ENCODE measurements around the gene HS3ST4. TPM values are rescaled to one million over a fixed set of nuclear protein-coding genes. Genes with fewer than 3 reads are reported as not detected.

The HS3ST4 gene
- total and polyA plus RNA-seq, 2 donors, result 0.19 to 1.3 TPM

DNA sequence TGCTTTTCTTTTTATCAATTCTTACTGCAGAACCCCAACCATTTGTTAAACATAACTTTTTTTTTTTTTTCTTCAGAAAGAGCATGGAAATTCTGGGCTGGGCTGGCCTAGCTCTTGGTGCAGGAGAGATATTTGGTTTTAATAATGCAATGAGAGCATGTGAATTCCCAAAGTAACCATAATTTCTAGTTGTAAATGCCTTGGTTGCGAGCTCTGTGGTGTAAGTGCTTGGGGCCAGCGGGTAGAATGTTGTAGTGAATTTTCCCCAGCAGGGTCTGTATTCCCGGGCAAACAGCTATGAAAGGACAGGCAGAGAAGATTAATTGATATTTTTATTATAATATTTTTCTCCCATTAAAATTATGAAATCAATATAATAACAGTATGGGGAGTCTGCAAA lies 465.6 kb downstream of the HS3ST4 start:
- WGBS, result 84% methylated on average over 3 of the region's 3 CpGs
- no peak overlapping the region for H3K27ac ChIP-seq (ENCODE audit: low read depth)
- DNase-seq (ENCODE audit: extremely low spot score), result no peak
- no peak overlapping the region for H3K4me3 ChIP-seq (ENCODE audit: low read depth, low read length)
- H3K4me1 ChIP-seq (ENCODE audit: insufficient read depth), result no peaks in the 10 kb centered on the region
- H3K36me3 ChIP-seq (ENCODE audit: insufficient read depth), result no peaks in the 10 kb centered on the region

DNA sequence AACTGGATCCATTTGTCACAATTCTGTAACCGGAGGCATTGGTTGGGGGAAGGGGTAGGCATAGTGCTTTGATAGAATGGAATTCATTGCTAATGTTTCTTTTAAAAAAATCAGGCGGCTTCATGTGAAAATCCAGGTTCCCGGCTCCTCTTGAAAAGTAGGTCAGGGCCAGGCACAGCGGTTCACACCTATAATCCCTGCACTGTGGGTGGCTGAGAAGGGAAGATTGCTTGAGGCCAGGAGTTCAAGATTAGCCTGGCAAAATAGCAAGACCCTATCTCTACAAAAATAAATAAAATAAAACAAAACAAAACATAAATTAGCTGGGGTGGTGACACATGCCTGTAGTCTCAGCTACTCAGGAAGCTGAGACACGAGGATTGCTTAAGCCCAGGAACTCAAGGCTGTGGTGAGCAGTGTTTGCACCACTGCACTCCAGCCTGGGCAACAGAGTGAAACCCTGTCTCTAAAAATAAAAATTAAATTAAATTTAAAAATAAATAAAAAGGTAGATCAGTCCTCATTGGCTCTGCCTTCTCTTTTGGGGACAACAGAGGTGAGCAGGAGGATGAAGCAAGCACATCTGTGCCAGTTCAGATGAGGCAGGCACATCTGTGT lies 466.5 kb downstream of the HS3ST4 start:
- Histone ChIP-seq H3K4me3 (ENCODE audit: low read depth, low read length) (no peak overlapping the region), H3K4me1 (ENCODE audit: insufficient read depth) (no peaks in the 10 kb centered on the region), H3K36me3 (ENCODE audit: insufficient read depth) (no peaks in the 10 kb centered on the region), H3K27ac (ENCODE audit: low read depth) (no peak overlapping the region)
- WGBS, result 48% methylated on average over 5 of the region's 5 CpGs
- DNase-seq (ENCODE audit: extremely low spot score), result no peak

DNA sequence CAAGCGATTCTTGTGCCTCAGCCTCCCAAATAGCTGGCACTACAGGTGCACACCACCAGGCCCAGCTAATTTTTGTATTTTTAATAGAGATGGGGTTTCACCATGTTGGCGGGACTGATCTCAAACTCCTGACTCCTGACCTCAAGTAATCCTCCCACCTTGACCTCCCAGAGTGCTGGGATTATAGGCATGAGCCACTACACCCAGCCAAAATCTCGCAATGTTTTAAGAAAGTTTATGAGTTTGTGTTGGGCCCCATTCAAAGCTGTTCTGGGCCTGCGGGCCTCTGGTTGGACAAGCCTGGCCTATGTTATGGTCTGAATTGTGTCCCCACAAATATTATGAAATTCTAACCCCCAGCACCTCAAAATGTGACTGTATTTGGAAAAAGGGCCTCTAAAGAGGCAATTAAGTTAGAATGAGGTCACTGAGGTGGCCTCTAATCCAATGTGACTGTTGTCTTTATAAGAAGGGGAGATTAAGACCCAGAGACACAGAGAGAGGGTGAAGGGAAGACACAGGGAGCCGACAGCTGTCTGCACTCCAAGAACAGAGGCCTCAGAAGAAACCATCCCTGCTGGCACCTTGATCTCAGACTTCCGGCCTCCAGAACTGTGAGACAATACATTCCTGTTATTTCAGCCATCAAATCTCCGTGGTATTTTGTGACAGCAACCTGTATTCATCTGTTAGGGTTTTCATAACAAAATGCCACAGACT lies 469.9 kb downstream of the HS3ST4 start:
- Histone ChIP-seq H3K36me3 (ENCODE audit: insufficient read depth) (no peaks in the 10 kb centered on the region), H3K4me1 (ENCODE audit: insufficient read depth) (no peaks in the 10 kb centered on the region), H3K27ac (ENCODE audit: low read depth) (no peak overlapping the region), H3K4me3 (ENCODE audit: low read depth, low read length) (no peak overlapping the region)
- DNase-seq (ENCODE audit: extremely low spot score), result no peak
- 74% methylated on average over 7 of the region's 7 CpGs for WGBS

DNA sequence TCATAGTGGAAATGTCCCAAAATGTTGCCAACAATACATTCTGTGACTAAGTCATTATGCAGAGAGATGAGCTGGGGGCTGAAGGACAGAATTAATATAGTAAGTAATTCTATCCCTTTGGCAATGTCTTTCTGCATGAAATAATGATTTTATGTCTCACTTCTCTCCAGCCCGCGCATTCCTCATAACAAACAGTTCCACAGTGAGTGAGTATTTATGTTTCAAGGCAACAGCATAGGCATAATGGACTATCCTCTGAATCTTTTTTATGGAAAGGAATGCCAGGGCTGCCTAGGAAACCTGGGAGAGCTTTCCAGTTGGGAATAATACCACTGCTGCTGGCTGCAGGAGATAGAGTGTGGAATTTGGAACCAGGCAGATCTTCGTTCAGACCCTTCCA lies 477.7 kb downstream of the HS3ST4 start:
- Histone ChIP-seq H3K27ac (ENCODE audit: low read depth) (no peak overlapping the region), H3K4me1 (ENCODE audit: insufficient read depth) (no peaks in the 10 kb centered on the region), H3K36me3 (ENCODE audit: insufficient read depth) (no peaks in the 10 kb centered on the region), H3K4me3 (ENCODE audit: low read depth, low read length) (no peak overlapping the region)
- WGBS, result 49% methylated on average over 3 of the region's 3 CpGs
- DNase-seq (ENCODE audit: extremely low spot score), result no peak

DNA sequence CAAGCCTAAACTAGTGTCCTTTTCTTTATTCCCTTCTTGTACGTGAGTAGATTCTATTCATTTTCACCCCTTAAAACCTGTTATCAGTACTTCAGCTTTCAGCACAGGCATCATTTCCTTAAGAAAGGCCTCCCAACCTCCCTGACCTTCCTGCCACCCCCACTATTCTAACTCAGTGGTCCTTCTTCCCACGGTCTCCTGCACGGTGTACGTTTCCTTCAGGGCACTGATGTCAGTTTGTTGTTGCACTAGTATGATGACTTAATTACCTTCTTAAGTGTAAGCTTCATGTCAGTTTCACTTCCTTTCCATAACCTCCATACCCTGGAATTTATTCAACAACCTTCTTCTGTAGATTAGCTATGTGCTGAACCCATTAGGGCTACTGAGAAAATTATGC lies 484.2 kb downstream of the HS3ST4 start:
- no peak overlapping the region for H3K4me3 ChIP-seq (ENCODE audit: low read depth, low read length)
- 27% methylated on average over 4 of the region's 4 CpGs for WGBS

DNA sequence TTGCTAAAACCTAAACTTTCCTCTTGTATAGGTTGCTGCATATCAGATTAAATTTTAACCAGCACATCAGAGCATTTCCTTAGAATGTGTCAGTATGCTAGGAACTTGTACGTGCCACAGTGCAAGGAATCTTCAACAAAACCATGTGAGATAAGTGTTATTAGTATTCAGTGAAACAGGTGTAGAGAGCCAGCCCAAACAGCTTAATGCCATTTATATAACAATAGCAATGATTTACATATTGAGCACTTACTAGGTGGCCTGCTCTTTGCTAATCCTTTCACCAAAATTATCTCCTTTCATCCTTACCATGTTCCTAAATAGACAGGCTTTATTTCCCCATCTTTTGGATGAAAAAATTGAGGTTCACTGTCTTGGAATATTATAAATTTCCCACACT lies 485.7 kb downstream of the HS3ST4 start:
- H3K4me1 ChIP-seq (ENCODE audit: insufficient read depth), result no peaks in the 10 kb centered on the region
- no peak overlapping the region for H3K27ac ChIP-seq (ENCODE audit: low read depth)
- no peaks in the 10 kb centered on the region for H3K36me3 ChIP-seq (ENCODE audit: insufficient read depth)
- 60% methylated on average over 1 of the region's 1 CpG for WGBS
- no peak for DNase-seq (ENCODE audit: extremely low spot score)
- H3K4me3 ChIP-seq (ENCODE audit: low read depth, low read length), result no peak overlapping the region

More for the DNA sequence above, 484.2 kb downstream of the HS3ST4 start:
- Histone ChIP-seq H3K36me3 (ENCODE audit: insufficient read depth) (no peaks in the 10 kb centered on the region), H3K27ac (ENCODE audit: low read depth) (no peak overlapping the region), H3K4me1 (ENCODE audit: insufficient read depth) (no peaks in the 10 kb centered on the region)
- no peak for DNase-seq (ENCODE audit: extremely low spot score)

DNA sequence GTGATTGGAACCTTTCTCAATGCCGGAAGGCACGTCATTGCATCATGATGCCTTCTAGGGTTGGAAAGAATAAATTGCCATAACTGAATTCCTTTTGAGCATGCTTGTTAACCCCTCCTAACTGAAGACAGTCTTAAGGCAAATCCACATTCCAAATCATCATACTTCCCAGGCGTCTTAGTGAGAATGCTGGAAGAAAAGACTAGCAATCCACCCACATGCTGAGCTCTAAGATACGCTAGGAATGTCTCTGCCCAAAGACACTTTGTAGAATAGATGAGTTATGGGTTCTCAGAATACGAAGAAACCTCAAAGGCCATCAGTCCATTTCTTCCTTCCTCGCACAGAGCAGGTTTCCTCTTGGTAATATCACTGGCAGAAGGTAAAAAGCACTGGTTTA lies 486.5 kb downstream of the HS3ST4 start:
- Histone ChIP-seq H3K4me1 (ENCODE audit: insufficient read depth) (no peaks in the 10 kb centered on the region), H3K36me3 (ENCODE audit: insufficient read depth) (no peaks in the 10 kb centered on the region), H3K27ac (ENCODE audit: low read depth) (no peak overlapping the region), H3K4me3 (ENCODE audit: low read depth, low read length) (no peak overlapping the region)
- 84% methylated on average over 6 of the region's 6 CpGs for WGBS
- DNase-seq (ENCODE audit: extremely low spot score), result no peak

DNA sequence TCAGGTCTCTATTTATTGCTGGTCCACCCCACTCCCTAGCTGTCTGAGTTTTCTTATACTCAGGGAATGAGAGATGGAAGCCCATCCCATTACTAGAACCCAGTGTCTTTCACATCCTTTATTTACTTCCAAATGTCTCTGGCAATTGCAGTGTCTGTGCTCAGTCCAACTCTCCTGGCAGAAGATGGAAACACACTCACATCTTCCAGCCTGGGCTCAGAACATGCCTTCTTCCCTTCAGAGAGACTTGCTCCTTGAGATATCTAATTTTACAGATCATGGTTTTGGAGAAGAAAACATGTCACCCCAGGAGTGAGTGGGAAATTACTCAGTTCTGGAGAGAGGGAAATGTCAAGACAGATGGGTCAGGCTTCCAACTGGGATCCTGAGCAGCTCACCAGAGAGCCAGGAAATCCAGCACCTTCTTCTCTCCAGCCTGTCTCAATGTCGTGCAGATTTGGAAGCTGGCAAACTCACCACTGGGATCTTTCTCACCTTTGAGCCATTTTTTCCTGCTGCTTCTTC lies 494.4 kb downstream of the HS3ST4 start:
- H3K27ac ChIP-seq (ENCODE audit: low read depth), result no peak overlapping the region
- 65% methylated on average over 1 of the region's 1 CpG for WGBS
- DNase-seq (ENCODE audit: extremely low spot score), result no peak
- no peaks in the 10 kb centered on the region for H3K36me3 ChIP-seq (ENCODE audit: insufficient read depth)
- no peak overlapping the region for H3K4me3 ChIP-seq (ENCODE audit: low read depth, low read length)
- no peaks in the 10 kb centered on the region for H3K4me1 ChIP-seq (ENCODE audit: insufficient read depth)

Small RNA genes within 50 kb of the gene (small RNA-seq; reads per million reads assigned to genes)
- gene HMGN2P3, result not detected
- gene MIR548W, result not detected
- not detected for gene RNA5SP405

Measured in urinary bladder (tissue), 4 donors.